HG02571 (cell line): ENCODE measurements around the gene CCDC3.
"Not testable (repeated sequence)": the region's sequence is repeated elsewhere in the genome, so short reads cannot be mapped to it uniquely, and the experiment has no call there.

Source experiments
- ATAC-seq: cut with Tn5 transposase; IDR thresholded peaks from one replicate; pipeline ENCODE4 v1.9.1; 2021; ENCODE audit warnings: mild to moderate bottlenecking, moderate library complexity; ENCODE audit not compliant: unreplicated experiment

CCDC3 gene

DNA sequence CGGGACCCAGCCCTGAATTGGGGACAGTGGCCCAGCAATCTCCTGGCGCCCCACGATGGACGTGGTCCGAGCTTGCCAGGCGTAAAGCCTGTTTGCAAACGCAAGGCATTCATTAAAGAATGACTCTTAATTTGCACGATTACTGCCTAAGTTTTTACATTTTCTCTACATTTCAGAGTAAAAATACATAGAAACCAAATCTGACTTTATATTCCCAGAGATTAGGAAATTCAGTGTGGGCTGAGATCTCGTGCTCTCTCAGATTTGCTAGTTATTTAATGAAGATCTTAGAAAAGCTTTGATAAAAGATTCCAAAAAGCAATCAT lies 337 bp upstream of the CCDC3 start:
- ATAC-seq: no peak

DNA sequence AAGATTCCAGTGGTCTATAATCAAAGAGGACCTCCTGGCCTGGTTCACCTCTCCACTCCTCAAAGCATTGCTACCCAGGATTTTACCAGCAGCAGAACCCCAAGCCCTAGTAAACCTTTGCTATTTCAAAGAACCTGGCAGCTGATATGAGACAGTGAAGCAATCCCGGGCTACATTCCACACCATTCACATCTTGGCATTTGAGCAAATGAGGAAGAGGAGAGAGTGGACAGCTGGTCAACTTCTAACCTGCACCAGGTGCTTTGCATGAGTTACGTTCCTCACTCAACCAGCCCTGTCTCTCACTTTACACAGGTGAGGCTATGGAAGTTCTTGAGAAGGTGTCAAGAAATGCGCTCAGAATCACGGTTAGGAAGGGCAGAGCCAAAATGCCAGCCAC lies 1.1 kb downstream of the CCDC3 start:
- no peak for ATAC-seq

DNA sequence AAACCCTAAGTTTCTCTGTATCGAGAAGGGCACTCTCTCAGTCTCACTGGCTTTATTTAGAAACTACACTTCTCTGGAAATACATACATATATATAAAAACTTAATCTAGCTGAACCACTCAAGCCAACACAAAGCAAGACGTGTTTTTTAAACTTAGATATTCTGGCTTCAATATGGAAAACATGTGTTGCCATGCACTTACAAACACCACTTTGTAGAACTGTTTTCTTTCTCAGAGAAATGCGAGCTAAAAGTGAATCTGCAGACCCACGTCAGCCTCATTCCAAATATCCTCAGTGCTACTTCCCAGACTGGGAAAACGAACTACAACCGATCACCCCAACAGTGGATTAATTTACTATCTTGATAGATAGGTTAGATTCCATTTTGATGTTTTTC lies 1.7 kb downstream of the CCDC3 start:
- ATAC-seq: no peak

GRCh38 chr10:12995425-12995861 lies 6.1 kb downstream of the CCDC3 start:
- no peak for ATAC-seq

DNA sequence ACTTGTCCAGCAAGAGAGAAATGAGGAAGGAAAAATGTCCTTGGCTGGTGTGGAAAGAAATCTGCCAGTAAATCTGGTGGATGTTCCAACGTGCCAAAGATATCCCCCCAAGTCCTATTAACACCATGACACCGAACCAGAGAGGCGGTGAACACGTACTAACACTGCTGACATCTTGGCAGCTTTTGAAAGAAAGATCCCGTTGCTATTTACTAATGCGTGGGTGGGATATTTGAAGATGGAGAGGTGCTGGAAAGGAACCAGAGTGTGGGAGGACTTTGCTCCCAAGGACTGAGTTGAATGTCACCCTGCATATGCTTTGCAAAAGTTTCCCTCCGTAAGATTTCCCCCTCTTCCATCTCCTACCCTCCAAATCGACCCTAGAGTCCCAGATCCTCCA lies 7.9 kb downstream of the CCDC3 start:
- ATAC-seq: no peak

DNA sequence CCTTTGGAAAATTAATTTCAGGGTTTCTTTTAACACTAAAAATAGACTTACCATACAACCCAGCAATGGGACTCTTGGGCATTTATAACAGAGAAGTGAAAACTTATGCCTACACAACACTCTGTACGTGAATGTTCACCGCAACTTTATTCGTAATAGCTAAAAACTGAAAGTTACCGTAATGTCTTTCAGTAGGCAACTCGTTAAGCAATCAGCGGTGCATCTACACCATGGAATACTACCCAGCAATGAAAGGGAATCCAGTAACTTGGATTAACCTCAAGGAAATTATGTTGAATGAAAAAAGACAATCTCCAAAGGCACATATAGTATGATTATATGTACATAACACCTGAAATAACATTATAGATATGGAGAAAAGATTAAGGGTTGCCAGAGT lies 16.2 kb downstream of the CCDC3 start:
- no peak for ATAC-seq

DNA sequence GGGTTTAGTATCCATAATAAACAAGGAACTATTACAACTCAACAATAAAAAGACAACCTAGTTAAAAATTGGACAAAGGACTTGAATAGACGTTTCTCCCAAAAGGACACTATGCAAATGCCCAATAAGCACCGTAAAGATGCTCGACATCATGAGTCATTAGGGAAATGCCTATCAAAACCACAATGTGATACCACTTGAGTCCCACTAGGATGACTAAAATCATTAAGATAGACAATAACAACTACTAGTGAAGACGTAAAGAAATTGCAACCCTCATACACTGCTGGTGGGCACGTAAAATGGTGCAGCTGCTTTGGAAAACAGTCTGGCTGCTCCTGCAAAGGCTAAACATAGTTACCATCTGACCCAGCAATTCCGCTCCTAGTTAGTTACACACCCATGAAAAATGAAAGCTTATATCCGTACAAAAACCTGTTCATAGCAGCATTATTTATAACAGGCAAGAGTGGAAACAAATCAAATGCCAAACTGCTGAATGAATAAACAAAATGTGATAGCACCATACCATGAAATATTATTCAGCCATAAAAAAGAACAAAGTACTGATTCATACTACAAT lies 17.3 kb downstream of the CCDC3 start:
- no peak for ATAC-seq

GRCh38 chr10:12983568-12983967 lies 17.9 kb downstream of the CCDC3 start:
- ATAC-seq: not testable (repeated sequence)

DNA sequence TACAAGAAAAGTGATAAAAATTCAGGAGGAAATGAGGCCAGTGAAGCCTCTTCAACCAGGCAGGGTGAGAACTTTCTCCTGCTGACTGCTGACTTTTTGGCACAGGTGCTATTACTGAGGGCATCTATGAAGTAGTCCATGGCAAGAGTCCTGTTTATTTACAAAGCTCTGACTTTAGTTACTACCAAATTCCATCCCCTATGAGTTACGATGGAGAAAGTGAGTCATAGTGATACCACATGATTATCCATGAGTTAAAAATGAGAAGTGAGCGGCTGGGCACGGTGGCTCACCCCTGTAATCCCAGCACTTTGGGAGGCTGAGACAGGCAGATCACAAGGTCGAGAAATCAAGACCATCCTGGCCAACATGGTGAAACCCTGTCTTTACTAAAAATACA lies 19.9 kb downstream of the CCDC3 start:
- no peak for ATAC-seq

GRCh38 chr10:12980713-12981306 lies 20.7 kb downstream of the CCDC3 start:
- ATAC-seq: no peak

DNA sequence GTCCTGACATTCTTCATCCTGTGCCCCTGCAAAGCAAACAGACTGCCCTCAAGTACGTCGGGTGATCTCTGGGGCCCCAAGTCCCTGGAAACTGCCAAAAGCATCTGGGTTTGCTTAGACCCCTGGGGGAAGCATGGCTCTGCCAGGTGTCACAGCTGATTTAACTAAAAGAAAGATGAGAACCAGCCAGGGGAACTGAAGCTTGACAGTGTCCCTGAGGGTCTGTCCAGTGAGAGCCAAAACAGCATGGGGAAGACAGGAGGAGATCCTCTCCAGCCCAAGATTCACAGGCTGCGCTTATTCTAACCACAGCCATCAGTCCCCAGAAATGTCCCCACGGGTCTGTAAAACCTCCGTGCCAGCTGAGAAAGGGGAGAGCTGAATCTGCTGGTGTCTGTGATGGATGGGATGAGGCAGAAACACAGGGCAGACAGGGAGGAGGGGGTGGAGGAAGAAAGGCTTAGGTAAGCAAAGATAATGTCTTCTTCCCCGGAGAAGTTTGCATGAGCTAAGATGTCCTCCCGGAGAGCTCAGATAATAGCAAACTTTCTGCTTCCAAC lies 21.3 kb downstream of the CCDC3 start:
- ATAC-seq: no peak

GRCh38 chr10:12978891-12979290 lies 22.6 kb downstream of the CCDC3 start:
- no peak for ATAC-seq

DNA sequence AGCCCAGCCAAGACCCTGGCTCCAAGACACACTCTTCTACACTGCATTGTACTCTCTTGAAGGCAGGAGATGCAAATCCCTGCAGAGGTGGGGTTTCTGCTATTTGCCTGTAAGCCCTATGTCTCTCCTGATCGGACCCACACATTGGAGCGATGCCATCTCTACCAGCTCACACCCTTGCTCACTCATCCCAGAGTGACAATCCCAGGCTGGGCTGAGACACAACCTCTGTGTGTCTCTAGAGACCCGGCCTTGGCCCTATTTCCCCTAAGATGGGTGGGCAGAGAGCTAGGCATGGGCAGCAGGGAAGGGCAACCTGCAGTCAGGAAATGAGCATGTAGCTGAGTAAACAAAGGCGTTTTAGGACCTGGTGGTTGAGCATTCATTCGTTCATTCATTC lies 25.6 kb downstream of the CCDC3 start:
- ATAC-seq: no peak

- ATAC-seq: no peak
Observed at GRCh38 chr10:12975266-12975665, 26.2 kb downstream of the CCDC3 start.

- ATAC-seq: no peak
Observed at GRCh38 chr10:12974491-12975199, 26.9 kb downstream of the CCDC3 start.

DNA sequence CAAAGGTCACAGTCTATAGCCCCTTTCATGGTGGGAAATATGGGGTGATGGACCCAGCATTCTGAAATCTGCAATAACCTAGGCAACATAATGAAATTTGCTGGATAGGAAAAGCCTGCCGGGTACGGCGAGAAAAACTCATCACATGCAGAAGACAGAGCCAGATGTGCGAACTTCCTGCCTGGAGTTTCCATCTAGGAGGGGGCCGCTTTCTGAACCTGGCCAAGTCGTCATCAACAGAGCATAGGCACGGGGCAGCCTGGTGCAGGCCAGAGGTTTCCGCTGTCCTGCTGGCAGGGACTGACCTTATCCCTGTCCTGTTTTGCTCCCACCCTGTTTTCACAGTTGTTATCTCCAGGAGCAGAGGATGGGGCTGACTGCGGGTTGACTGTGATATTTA lies 27.4 kb downstream of the CCDC3 start:
- no peak for ATAC-seq

DNA sequence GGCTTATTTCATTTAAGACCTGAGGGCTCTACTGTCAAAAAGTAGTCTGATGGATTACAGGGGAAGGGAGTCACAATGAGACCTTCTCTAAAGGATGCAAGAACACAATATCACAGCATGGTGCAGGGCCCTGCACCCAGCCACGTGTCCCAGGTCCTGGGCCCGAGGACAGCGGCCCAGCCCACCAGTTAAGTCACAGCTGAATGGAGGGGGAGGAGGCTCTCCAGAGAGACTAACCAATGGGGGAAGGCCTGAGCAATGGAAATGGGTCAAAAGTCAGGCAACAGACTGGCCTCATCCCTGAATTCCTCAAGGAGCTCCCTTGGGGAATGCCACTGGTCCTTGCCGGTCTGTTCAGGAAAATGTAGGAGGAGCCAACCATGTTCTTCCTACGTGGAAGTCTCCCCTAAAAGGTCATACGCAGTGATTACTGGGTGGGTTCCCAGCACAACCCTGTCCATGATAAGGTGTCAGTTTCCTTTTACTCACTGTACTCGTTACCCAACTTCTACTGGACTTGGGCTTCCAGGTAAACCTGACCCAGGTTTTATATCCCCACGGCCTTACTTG lies 28.3 kb downstream of the CCDC3 start:
- ATAC-seq: no peak

DNA sequence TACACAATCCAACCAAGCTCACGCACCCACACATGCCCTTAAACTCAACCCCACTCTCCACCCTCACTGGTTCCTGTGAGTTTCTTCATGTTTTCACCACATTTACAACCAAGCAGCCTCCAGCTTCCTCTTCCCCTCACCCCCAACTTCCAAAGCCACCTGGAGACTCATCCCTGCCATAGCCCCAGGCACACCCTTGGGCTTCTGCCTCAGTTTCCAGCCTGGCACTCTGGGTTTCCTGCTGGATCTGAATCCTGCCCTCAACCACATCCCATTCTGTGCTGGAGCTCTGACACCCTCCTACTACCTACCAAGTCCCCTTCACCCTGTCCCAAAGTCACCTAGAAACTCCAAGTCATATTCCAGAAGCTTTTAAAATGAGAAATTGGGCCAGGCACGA lies 29.4 kb downstream of the CCDC3 start:
- ATAC-seq: no peak

- ATAC-seq: no peak
Observed at GRCh38 chr10:12971001-12971788, 30.3 kb downstream of the CCDC3 start.

DNA sequence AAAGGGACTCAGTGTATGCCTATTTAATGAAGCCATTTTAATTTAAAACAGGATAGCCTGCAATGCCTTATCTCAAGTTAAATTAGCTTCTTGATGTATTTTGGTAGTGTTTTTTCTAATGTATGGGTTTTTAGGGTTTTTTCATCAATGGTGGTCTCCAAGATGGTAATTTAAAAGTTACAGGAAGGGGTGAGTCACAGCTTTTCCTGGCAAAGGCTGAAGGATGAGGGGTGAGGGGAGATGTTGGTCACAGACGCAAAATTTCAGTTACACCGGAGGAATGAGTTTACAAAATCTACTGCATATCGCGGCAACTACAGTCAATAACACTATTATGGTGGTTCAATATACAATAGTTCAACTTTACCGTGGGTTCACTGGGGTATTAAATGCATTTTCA lies 31.6 kb downstream of the CCDC3 start:
- no peak for ATAC-seq

DNA sequence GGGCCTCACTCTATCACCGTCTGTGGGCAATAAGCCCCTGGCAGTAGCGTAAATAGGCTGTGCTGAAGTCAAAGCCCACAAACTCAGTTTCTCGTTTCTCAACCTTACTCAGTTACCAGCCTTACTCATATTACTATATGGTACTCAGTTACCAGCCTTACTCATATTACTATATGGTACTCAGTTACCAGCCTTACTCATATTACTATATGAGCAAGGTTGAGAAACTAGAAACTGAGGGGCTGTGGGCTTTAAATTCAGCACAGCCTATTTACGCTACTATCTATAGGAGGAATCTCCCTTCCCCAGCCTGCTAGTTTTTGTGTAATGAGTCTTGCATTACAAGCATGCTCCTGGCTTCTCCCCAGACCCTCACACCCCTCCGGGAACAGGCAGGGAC lies 35.4 kb downstream of the CCDC3 start:
- ATAC-seq: no peak
